K562 (cell line): ENCODE data around the gene DUSP3. TPM values are rescaled to one million over a fixed set of nuclear protein-coding genes. Genes with fewer than 3 reads are reported as not detected.

Experiments used
- ARID1B ChIP-seq: fragments of 450-650 bp; IDR thresholded peaks from 2 replicates; pipeline ENCODE4 v1.6.1; 2016; ENCODE audit warnings: antibody characterized with exemption, mild to moderate bottlenecking, inconsistent platforms
- C11orf30 ChIP-seq: fragments of 450-650 bp; IDR thresholded peaks from 2 replicates; pipeline ENCODE4 v1.6.1; 2016; ENCODE audit warnings: low read depth, mild to moderate bottlenecking
- CBX5 ChIP-seq: IDR thresholded peaks from 2 replicates; pipeline ENCODE4 v1.6.1; 2014; ENCODE audit warnings: low read depth, borderline replicate concordance
- CC2D1A ChIP-seq: fragments of 450-650 bp; IDR thresholded peaks from 2 replicates; pipeline ENCODE4 v1.6.1; 2017; ENCODE audit warnings: mild to moderate bottlenecking
- HBP1 ChIP-seq: fragments of 450-650 bp; formaldehyde crosslinking; IDR thresholded peaks from 2 replicates; pipeline ENCODE4 v1.4.0; 2022; ENCODE audit warnings: missing genetic modification characterization
- HCFC1 ChIP-seq: IDR thresholded peaks from 2 replicates; pipeline ENCODE4 v1.6.1; 2012; ENCODE audit warnings: low read depth, low read length, improper control_type of control experiment
- HDAC3 ChIP-seq: fragments of 450-650 bp; IDR thresholded peaks from 2 replicates; pipeline ENCODE4 v1.6.1; 2018; ENCODE audit warnings: borderline replicate concordance, mild to moderate bottlenecking, moderate library complexity; ENCODE audit not compliant: partially characterized antibody
- JUND ChIP-seq, 2 experiments: IDR thresholded peaks; 2 replicates in 1 of 2; 3 replicates in 1 of 2; pipeline ENCODE4 v1.6.1; 2011; ENCODE audit warnings: borderline replicate concordance in 2 of 2, low read depth in 2 of 2, low read length in 2 of 2, improper control_type of control experiment in 1 of 2, missing biosample characterization in 1 of 2, missing genetic modification characterization in 1 of 2, missing genetic modification reagents in 1 of 2
- KAT2B ChIP-seq: IDR thresholded peaks from one replicate; pipeline ENCODE4 v1.6.1; 2012; ENCODE audit warnings: low read depth, mild to moderate bottlenecking, control low read depth, inconsistent platforms, low read length, moderate library complexity
- MLLT1 ChIP-seq, 2 experiments: fragments of 450-650 bp; IDR thresholded peaks; 2 replicates each; pipeline ENCODE4 v1.6.1; 2016
- NFE2L1 ChIP-seq: fragments of 450-650 bp; IDR thresholded peaks from 2 replicates; pipeline ENCODE4 v1.6.1; 2016; ENCODE audit warnings: missing genetic modification characterization, low read depth, mild to moderate bottlenecking, missing compliant biosample characterization, moderate library complexity, borderline replicate concordance
- NFXL1 ChIP-seq: fragments of 450-650 bp; formaldehyde crosslinking; IDR thresholded peaks from 2 replicates; pipeline ENCODE4 v1.4.0; 2021; ENCODE audit warnings: mild to moderate bottlenecking
- PHB ChIP-seq: fragments of 250-450 bp; sonication (Bioruptor Pico); IDR thresholded peaks from 2 replicates; pipeline ENCODE4 v1.5.0; 2021
- SOX6 ChIP-seq: fragments of 450-650 bp; IDR thresholded peaks from 2 replicates; pipeline ENCODE4 v1.6.1; 2014; ENCODE audit warnings: mild to moderate bottlenecking
- SREBF2 ChIP-seq: sonication (generic); formaldehyde crosslinking; IDR thresholded peaks from 2 replicates; pipeline ENCODE4 v1.4.0; 2020; ENCODE audit warnings: mild to moderate bottlenecking, missing genetic modification reagents
- ZNF143 ChIP-seq: sonication (generic); formaldehyde crosslinking; IDR thresholded peaks from 2 replicates; pipeline ENCODE4 v1.9.0; 2022; ENCODE audit warnings: mild to moderate bottlenecking, missing genetic modification reagents
- ZNF165 ChIP-seq: fragments of 250-450 bp; sonication (Bioruptor Pico); IDR thresholded peaks from 2 replicates; pipeline ENCODE4 v1.4.0; 2020; ENCODE audit warnings: borderline replicate concordance
- ZNF318 ChIP-seq, 2 experiments: fragments of 450-650 bp; IDR thresholded peaks; 2 replicates each; pipeline ENCODE4 v1.6.1; 2016; ENCODE audit warnings: mild to moderate bottlenecking in 2 of 2, borderline replicate concordance in 1 of 2, low read depth in 1 of 2, moderate library complexity in 1 of 2
- ZNF644 ChIP-seq: fragments of 200-800 bp; sonication (Bioruptor generic); IDR thresholded peaks from 2 replicates; pipeline ENCODE4 v1.6.1; 2016; ENCODE audit warnings: low read depth, missing genetic modification characterization, missing compliant biosample characterization
- polyA plus RNA-seq, 8 experiments: library from polyadenylated mRNA; depleted of rRNA in 4 of 8; stranded (reverse) in 5 of 8; unstranded in 3 of 8; fragments of >200 nt; fragmentation: Nextera tagmentation in 2 of 8; fragmentation: Illumina TruSeq in 1 of 8; extraction: Ambion mirVana in 2 of 8; extraction: Trizol in 1 of 8; gene quantifications; 2 replicates each; pipeline versions ENCODE4 v1.2.1 to v1.2.3, GENCODE V29; 2011 to 2014; ENCODE audit warnings: inconsistent platforms in 1 of 8, missing spikeins in 1 of 8
- total RNA-seq, 7 experiments: library from RNA; depleted of rRNA in 6 of 7; stranded (reverse); fragments of >200 nt in 6 of 7; fragmentation: Illumina TruSeq in 2 of 7; extraction: Trizol in 2 of 7; gene quantifications; 2 replicates each; pipeline versions ENCODE4 v1.2.1 to v1.2.3, GENCODE V29; 2011 to 2021; ENCODE audit warnings: low replicate concordance in 1 of 7

The DUSP3 gene
- total and polyA plus RNA-seq, 9 of the 15 experiments (the other 6 are each of a cell fraction or from before 2014, with no cell fraction given) = 4.1 to 19.8 (median 12.3) TPM

- TF ChIP-seq ZNF318 (IDR thresholded peaks at IDR 0.05; ENCODE audit: borderline replicate concordance in 1 of 2, low read depth in 1 of 2) (no peak), NFXL1 (CRISPR knock-in tag) (no peak), ZNF165 (CRISPR knock-in tag) (no peak), SOX6 (no peak), CBX5 (no peak), ZNF143 (no peak), C11orf30 (peak; percentile 96), ZNF644 (tag) (no peak), HDAC3 (no peak), CC2D1A (peak; percentile 57; the same call in 1 of the 2 replicates), MLLT1 (IDR thresholded peaks at IDR 0.05) (no peak), HCFC1 (no peak), HBP1 (no peak), ARID1B (peak; percentile 29; the same call in 1 of the 2 replicates), SREBF2 (CRISPR knock-in tag) (no peak), JUND (IDR thresholded peaks at IDR 0.05; ENCODE audit: borderline replicate concordance, low read depth, low read length) (no peak), JUND (tag; IDR thresholded peaks at IDR 0.05; ENCODE audit: borderline replicate concordance, low read depth, low read length) (0 out of 3 replicates have a peak, but pooled peaks have one; percentile 55), KAT2B (no peak), PHB (CRISPR knock-in tag) (no peak), NFE2L1 (peak; percentile 66; the same call in 1 of the 2 replicates)
Measured at GRCh38 chr17:43719578-43719977, 59.2 kb downstream of the DUSP3 start (continued).
